ENCODE results near the gene AMDHD2. TPM values are rescaled to one million over a fixed set of nuclear protein-coding genes. Genes with fewer than 3 reads are reported as not detected.
"Not testable (repeated sequence)": the region's sequence is repeated elsewhere in the genome, so short reads cannot be mapped to it uniquely, and the experiment has no call there.

AMDHD2 gene
- total RNA-seq, 6 experiments from 2014 or later = 12.3 to 24.9 (median 21.4) TPM

- H3K27me3 ChIP-seq; H3K9me3 ChIP-seq; H3K4me1 ChIP-seq; H3K27ac ChIP-seq; H3K36me3 ChIP-seq; H3K4me3 ChIP-seq; intact Hi-C loops (cut with DNase I): not testable (repeated sequence)
- TF ChIP-seq, protein P1, sequence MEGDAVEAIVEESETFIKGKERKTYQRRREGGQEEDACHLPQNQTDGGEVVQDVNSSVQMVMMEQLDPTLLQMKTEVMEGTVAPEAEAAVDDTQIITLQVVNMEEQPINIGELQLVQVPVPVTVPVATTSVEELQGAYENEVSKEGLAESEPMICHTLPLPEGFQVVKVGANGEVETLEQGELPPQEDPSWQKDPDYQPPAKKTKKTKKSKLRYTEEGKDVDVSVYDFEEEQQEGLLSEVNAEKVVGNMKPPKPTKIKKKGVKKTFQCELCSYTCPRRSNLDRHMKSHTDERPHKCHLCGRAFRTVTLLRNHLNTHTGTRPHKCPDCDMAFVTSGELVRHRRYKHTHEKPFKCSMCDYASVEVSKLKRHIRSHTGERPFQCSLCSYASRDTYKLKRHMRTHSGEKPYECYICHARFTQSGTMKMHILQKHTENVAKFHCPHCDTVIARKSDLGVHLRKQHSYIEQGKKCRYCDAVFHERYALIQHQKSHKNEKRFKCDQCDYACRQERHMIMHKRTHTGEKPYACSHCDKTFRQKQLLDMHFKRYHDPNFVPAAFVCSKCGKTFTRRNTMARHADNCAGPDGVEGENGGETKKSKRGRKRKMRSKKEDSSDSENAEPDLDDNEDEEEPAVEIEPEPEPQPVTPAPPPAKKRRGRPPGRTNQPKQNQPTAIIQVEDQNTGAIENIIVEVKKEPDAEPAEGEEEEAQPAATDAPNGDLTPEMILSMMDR (IDR thresholded peaks at IDR 0.05) = peak in 3 of 4 donors; percentile 43 to 48 (median 46)
- peak; percentile 81 to 87 (median 83) for ATAC-seq
- DNase-seq = peak; percentile 72 to 80 (median 73)
- WGBS (ENCODE audit: insufficient coverage, low coverage, low lambda C conversion rate, missing lambda C conversion rate) = no CpG with 5 or more reads among the region's 4 CpGs
Observed at GRCh38 chr16:2560798-2561133, 40.6 kb downstream of the AMDHD2 start.

DNA sequence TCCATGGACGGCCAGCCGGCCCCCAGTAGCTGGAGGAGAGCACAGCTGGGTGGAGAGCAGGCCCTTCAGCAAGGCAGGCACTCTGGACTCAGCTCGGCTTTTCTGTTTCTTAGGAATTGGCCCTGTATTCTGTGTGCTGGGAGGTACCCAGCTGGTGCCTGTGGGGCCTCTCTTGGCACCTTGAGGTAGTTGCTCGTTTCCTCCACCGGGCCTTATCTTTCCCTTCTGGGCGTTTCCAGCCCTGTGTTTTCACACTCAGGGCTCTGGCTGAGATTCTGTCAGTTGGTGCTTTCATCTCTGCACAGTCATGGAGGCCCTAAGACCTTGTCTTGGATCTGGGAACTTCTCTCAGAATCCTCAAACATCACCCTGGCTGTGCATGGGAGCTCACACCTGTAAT lies 47.3 kb downstream of the AMDHD2 start:
- H3K36me3 ChIP-seq; H3K27me3 ChIP-seq; H3K4me1 ChIP-seq; H3K27ac ChIP-seq; H3K4me3 ChIP-seq; ATAC-seq; H3K9me3 ChIP-seq; DNase-seq; intact Hi-C loops (cut with DNase I): not testable (repeated sequence)
- no CpG with 5 or more reads among the region's 6 CpGs for WGBS (ENCODE audit: insufficient coverage, low coverage, low lambda C conversion rate, missing lambda C conversion rate)

DNA sequence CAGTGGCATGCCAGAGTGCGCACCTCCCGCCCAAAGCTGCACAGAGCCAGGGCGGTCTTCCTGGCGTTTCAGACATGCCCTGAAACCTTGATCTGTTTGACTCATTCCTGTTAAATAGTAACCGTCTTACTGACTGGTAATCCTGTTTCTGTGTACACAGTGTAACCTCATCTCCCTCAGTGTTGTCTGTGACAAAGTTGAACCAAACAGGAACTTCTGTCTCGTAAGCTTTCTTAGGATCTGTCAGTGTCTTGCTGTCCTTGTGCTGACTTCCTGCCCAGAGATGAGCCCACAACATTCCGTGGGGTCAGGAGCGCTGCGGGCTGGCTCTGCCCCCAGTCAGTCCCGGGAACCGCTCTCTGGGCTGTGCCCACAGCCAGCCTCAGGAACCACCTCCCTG lies 48.4 kb downstream of the AMDHD2 start:
- H3K27ac ChIP-seq; H3K27me3 ChIP-seq; H3K36me3 ChIP-seq; H3K9me3 ChIP-seq; H3K4me1 ChIP-seq; DNase-seq; intact Hi-C loops (cut with DNase I); H3K4me3 ChIP-seq: not testable (repeated sequence)
- no CpG with 5 or more reads among the region's 11 CpGs for WGBS (ENCODE audit: insufficient coverage, low coverage, low lambda C conversion rate, missing lambda C conversion rate)
- ATAC-seq = peak; percentile 89 to 92 (median 91)

GRCh38 chr16:2572704-2573103 lies 52.5 kb downstream of the AMDHD2 start:
- ATAC-seq; H3K4me1 ChIP-seq; DNase-seq; H3K4me3 ChIP-seq; intact Hi-C loops (cut with DNase I); H3K36me3 ChIP-seq; H3K27me3 ChIP-seq; H3K9me3 ChIP-seq; H3K27ac ChIP-seq: not testable (repeated sequence)
- no CpG with 5 or more reads among the region's 6 CpGs for WGBS (ENCODE audit: insufficient coverage, low coverage, low lambda C conversion rate, missing lambda C conversion rate)

- H3K36me3 ChIP-seq; ATAC-seq; H3K27ac ChIP-seq; DNase-seq; H3K9me3 ChIP-seq; H3K27me3 ChIP-seq; intact Hi-C loops (cut with DNase I); H3K4me1 ChIP-seq; H3K4me3 ChIP-seq: not testable (repeated sequence)
- no CpG with 5 or more reads among the region's 21 CpGs for WGBS (ENCODE audit: insufficient coverage, low coverage, low lambda C conversion rate, missing lambda C conversion rate)
Observed at GRCh38 chr16:2575839-2576238, 55.7 kb downstream of the AMDHD2 start.

- H3K27ac ChIP-seq; H3K9me3 ChIP-seq; H3K4me3 ChIP-seq; intact Hi-C loops (cut with DNase I); H3K36me3 ChIP-seq; H3K4me1 ChIP-seq; H3K27me3 ChIP-seq: not testable (repeated sequence)
- ATAC-seq (peak in 1 of 4 donors; percentile 26), DNase-seq (peak in 2 of 3 donors; percentile 3 to 36)
- no CpG with 5 or more reads among the region's 26 CpGs for WGBS (ENCODE audit: insufficient coverage, low coverage, low lambda C conversion rate, missing lambda C conversion rate)
Observed at GRCh38 chr16:2577044-2577443, 56.9 kb downstream of the AMDHD2 start.

- H3K27ac ChIP-seq; DNase-seq; H3K36me3 ChIP-seq; H3K4me1 ChIP-seq; intact Hi-C loops (cut with DNase I); ATAC-seq; H3K4me3 ChIP-seq; H3K27me3 ChIP-seq; H3K9me3 ChIP-seq: not testable (repeated sequence)
- no CpG with 5 or more reads among the region's 12 CpGs for WGBS (ENCODE audit: insufficient coverage, low coverage, low lambda C conversion rate, missing lambda C conversion rate)
Observed at GRCh38 chr16:2578905-2579304, 58.7 kb downstream of the AMDHD2 start.

DNA sequence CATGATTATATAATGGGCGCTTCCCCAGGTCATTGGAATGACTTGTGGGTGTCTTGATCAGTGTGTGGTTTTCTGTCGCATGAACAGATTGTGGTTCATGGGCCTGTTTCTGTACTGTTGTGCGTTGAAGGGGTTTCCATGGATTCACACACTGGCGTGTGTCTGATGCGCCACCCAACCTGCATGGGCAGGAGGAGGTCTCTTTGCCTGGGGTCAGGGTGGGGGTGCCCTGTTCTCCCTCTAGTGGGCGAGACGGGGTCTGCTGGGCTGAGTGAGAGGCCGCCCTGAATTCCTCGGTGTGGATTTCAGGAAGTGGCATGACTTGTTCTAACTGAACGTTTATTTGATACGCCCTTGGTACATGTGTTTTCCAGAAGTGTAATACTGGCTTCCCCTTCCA lies 60.0 kb downstream of the AMDHD2 start:
- DNase-seq; intact Hi-C loops (cut with DNase I); H3K4me3 ChIP-seq; H3K4me1 ChIP-seq; H3K27me3 ChIP-seq; ATAC-seq; H3K9me3 ChIP-seq; H3K27ac ChIP-seq; H3K36me3 ChIP-seq: not testable (repeated sequence)
- 82% methylated on average over 3 of the region's 11 CpGs for WGBS (ENCODE audit: insufficient coverage, low coverage, low lambda C conversion rate, missing lambda C conversion rate)

- WGBS (ENCODE audit: insufficient coverage, low coverage, low lambda C conversion rate, missing lambda C conversion rate) = no CpG with 5 or more reads among the region's 21 CpGs
- ATAC-seq; DNase-seq; H3K27me3 ChIP-seq; H3K9me3 ChIP-seq; intact Hi-C loops (cut with DNase I); H3K4me1 ChIP-seq; H3K27ac ChIP-seq; H3K4me3 ChIP-seq: not testable (repeated sequence)
- H3K36me3 ChIP-seq = peaks cover 0 to 12% (median 0%) of the 10 kb centered on the region in 4 donors
Observed at GRCh38 chr16:2580818-2581217, 60.6 kb downstream of the AMDHD2 start.
